Measurements from ENCODE around the gene ALOXE3.
A peak's percentile ranks its signal among the peaks of the same experiment; 100 is the strongest.
"Not testable (repeated sequence)": the region's sequence is repeated elsewhere in the genome, so short reads cannot be mapped to it uniquely, and the experiment has no call there.

The ALOXE3 gene

GRCh38 chr17:8121407-8121680 lies 3.0 kb upstream of the ALOXE3 start:
- DNase-seq, result no peak

DNA sequence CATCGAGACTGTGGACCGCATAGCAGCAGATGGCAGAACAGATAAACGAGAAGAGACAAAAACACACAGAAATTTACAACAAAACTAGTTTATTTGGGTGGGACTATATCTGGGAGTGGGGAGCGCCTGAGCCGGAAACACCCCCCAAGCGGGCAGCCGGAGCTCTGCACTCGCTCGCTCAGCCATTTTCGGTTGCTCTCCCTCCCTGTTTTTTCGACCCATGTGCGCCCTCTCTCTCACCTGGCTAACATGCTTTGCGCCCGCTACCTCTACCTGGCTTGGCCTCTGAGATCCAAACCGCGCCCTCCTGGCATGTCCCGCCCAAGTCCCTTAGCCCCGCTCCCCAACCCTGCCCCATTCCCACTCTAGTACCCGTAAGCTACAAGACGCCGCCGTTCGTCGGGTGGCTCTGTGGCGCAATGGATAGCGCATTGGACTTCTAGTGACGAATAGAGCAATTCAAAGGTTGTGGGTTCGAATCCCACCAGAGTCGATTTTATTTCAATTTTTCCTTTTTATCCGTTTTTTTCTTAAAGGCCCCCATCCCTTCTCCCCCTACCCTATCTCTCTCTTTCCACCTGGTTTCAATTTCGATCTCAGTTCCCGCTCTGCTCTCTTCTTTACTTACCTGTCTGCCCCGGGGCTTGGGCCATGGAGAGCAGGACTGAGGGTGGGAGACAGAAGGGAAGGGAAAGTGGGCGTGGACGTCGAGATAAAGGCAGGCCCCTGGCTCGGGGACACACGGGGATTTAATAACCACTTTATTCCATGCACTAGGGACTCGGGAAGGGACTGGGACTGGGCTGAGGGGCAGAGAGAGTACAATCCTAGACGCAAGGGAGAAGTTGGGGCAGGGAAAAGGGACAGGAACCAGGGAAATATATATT lies 2.4 kb upstream of the ALOXE3 start:
- peak; percentile 90 for DNase-seq

- peak; percentile 95 for DNase-seq
Observed at GRCh38 chr17:8119581-8120519, 1.5 kb upstream of the ALOXE3 start.

DNA sequence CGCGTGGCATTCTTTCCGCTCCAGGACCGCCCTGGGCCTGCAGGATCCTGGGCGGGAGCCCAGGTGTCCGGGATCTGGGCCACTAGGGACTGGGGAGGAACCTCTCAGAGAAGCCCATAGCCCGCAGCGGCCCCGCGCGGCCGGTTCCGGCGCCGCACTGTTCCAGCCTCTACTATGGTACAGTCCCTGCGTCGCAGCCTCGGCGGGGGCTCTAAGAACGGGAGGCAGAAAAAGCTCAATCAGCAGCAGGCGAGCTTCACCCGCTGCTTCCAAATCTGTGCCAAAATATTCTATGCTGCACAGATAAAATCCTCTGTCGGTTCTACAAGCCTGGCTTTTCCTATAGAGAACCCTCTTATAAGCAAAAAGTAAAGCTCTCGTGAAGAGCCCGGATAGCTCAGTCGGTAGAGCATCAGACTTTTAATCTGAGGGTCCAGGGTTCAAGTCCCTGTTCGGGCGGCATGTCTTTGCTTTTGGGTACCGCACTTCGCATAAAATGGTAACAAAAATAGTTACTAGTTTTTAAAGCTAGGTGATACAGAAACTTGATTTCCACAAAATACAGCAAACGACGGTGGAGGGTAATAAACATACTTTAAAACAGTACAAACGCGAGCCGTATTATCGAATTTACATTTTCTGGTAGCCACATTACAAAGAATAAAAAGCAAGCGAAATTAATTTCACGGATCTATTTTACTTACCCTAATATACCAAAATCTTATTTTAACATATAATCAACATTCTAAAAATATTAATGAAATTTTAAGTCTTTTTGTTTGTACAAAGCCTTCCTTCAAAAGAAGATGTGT lies 661 bp upstream of the ALOXE3 start:
- DNase-seq, result peak; percentile 90

GRCh38 chr17:8117367-8117979 lies 841 bp downstream of the ALOXE3 start:
- DNase-seq, result no peak

- DNase-seq, result no peak
Observed at GRCh38 chr17:8116776-8117175, 1.5 kb downstream of the ALOXE3 start.

DNA sequence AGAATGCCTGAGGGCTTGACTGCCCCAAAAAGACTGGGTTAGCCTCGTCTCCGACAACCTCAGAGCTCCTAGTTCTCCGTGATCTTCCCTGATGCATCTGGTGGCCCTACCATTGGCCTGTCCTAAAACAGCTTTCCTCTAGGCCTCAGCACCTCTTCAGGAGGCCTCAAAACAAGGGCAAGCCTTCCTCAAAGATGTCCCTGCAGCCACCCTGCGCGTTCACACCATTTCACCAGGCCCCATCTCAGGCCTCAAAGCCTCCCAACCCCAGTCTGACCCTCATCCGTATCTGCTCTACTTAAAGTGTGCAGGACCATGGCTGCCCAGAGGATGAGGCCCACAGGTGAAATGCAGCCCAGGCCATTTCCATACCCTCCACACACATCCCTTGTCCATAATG lies 7.4 kb downstream of the ALOXE3 start:
- DNase-seq, result no peak

GRCh38 chr17:8110456-8110804 lies 7.9 kb downstream of the ALOXE3 start:
- DNase-seq, result no peak

- DNase-seq, result peak; percentile 68
Observed at GRCh38 chr17:8109661-8110455, 8.5 kb downstream of the ALOXE3 start.

- no peak for DNase-seq
Observed at GRCh38 chr17:8108972-8109660, 9.2 kb downstream of the ALOXE3 start.

- DNase-seq, result not testable (repeated sequence)
Observed at GRCh38 chr17:8106980-8107379, 11.3 kb downstream of the ALOXE3 start.

GRCh38 chr17:8105957-8106398 lies 12.3 kb downstream of the ALOXE3 start:
- DNase-seq, result no peak

- no peak for DNase-seq
Observed at GRCh38 chr17:8104911-8105310, 13.4 kb downstream of the ALOXE3 start.

GRCh38 chr17:8103549-8103948 lies 14.8 kb downstream of the ALOXE3 start:
- DNase-seq, result no peak

DNA sequence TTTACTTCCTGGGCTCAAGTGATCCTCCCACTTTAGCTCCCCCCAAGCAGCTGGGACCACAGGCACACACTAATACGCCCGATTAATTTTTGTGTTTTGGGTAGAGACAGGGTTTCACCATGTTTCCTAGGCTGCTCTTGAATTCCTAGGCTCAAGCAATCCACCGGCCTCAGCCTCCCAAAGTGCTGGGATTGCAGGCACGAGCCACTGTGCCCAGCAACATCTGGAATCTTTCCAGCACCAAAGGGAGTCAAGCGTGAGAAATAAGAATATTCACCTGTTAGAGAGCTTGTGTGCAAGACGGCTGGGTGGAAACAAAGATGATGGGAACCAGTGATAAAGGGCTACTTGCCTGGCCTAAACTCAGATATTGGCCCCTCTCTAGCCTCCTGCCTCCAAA lies 16.6 kb downstream of the ALOXE3 start:
- DNase-seq, result no peak

DNA sequence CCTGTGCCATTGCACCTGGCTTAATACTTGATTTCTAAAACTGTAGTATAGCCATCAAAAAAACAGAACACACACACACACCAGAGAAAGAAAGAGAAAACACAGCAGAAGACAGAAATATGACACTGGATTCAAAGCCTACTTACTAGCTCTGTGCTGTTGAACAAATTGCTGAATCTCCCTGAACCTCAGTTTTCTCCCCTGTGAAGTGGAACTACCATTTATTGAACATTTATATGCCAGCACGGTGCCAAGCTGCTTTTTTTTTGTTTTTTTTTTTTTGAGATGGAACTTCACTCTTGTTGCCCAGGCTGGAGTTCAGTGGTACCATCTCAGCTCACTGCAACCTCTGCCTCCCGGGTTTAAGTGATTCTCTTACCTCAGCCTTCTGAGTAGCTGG lies 17.6 kb downstream of the ALOXE3 start:
- no peak for DNase-seq

DNA sequence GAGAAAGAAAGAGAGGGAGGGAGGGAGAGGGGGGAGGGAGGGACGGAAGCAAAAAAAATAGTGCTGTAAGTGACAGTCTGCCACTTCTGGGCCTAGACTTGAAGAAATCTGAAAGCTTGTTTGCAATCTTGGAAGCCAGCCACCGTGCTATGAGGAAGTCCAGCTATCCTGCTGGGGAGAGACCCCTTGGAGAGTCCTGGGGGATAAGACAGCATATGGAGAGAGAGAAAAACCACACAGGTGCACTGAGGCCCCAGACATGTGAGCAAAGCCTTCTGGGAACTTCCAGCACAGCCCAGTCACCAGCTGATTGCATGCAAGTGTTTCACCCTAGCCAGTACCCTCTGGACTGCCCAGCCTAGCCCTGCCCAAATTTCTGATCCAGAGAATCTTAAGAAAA lies 18.2 kb downstream of the ALOXE3 start:
- no peak for DNase-seq

GRCh38 chr17:8096541-8096940 lies 21.8 kb downstream of the ALOXE3 start:
- no peak for DNase-seq

DNA sequence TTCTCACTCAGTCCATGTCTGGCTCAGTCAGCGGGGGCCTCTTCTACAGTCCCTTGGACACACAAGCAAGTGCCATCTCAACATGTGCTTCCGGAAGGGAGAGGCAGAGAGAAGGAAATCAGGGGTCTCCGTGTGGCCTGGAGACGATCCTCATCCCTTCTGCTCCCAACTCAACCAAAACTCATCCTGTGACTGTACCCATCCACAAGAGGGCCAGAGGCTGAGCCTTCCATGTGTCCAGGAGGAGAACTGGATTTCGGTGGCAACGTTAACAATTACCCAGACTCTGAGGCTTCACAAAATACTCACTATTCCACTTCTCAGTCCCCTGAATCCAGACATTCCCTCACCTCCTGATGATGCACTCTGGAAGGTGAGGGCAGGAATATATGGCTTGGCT lies 23.0 kb downstream of the ALOXE3 start:
- no peak for DNase-seq

DNA sequence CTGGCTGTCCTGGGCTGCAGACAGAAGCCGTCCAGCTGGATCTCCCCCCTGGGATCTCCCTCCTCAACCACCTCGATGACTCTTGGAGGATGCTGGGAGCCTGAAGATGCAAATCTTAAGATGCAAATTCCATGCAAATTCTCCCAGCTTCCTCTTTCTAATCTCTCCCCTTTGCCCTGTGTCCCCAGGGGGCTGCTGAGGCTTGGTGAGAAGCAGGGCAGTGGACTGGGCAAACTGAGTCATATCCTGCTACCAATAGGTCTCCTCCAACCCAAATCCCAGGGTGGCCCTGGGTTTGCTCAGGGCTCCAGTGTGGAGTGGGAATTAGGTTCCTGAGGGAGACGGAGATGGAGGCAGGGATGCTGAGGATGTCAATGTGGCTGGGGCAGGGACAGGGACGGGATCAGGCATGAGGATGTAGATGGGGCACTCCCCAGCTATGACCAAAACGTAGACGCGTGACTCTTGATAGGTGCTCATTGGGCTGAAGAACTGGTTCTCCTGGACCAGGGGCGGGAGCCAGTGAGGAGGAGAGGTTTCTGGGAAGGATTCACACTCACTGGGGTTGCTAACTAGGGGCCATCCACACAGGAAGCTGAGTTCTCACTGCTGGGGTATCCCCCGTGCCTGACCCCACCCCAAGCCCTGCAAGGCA lies 27.2 kb downstream of the ALOXE3 start:
- DNase-seq, result no peak

GRCh38 chr17:8089728-8090127 lies 28.6 kb downstream of the ALOXE3 start:
- DNase-seq, result no peak
